ENCODE results near the gene FBLN1. TPM values are rescaled to one million over a fixed set of nuclear protein-coding genes. Genes with fewer than 3 reads are reported as not detected.
"Not testable (repeated sequence)": the region's sequence is repeated elsewhere in the genome, so short reads cannot be mapped to it uniquely, and the experiment has no call there.

Gene FBLN1
- total and polyA plus RNA-seq, 4 experiments from 2014 or later, result not detected

- no peak overlapping the region for H3K4me3 ChIP-seq (ENCODE audit: low read length in 2 of 2)
- Mint-ChIP-seq H3K27me3 (peaks cover 2 to 3% of the 10 kb centered on the region in 2 donors), H3K36me3 (no peaks in the 10 kb centered on the region), H3K4me3 (no peak overlapping the region), H3K9me3 (peaks cover 0 to 4% (median under 1%) of the 10 kb centered on the region in 8 donors), H3K27ac (no peak overlapping the region), H3K4me1 (peaks cover 0 to 5% (median 0%) of the 10 kb centered on the region in 4 donors)
- no peaks in the 10 kb centered on the region for H3K27me3 ChIP-seq (ENCODE audit: insufficient read depth, low read length)
- H3K9me3 ChIP-seq (ENCODE audit: control insufficient read depth in 1 of 2, low read length in 2 of 2), result no peaks in the 10 kb centered on the region
- ChIA-PET CTCF (ENCODE audit: partially characterized antibody) (no interaction called here), POLR2A (ENCODE audit: partially characterized antibody) (no interaction called here)
- no peak for DNase-seq
- H3K4me1 ChIP-seq (ENCODE audit: insufficient read depth, low read length), result no peaks in the 10 kb centered on the region
- intact Hi-C loops (cut with micrococcal nuclease), result no loop called here
- no peak overlapping the region for H3K27ac ChIP-seq (ENCODE audit: low read depth, low read length)
- H3K36me3 ChIP-seq (ENCODE audit: insufficient read depth, low read length), result no peaks in the 10 kb centered on the region
Observed at GRCh38 chr22:45620706-45621105, 118.0 kb downstream of the FBLN1 start.

GRCh38 chr22:45621836-45622600 is 119.3 kb downstream of the FBLN1 start:
- no peak for DNase-seq
- ChIA-PET CTCF (ENCODE audit: partially characterized antibody) (no interaction called here), POLR2A (ENCODE audit: partially characterized antibody) (no interaction called here)
- H3K27ac ChIP-seq (ENCODE audit: low read depth, low read length), result no peak overlapping the region
- Mint-ChIP-seq H3K27ac (no peak overlapping the region), H3K4me1 (peaks cover 0 to 5% (median 0%) of the 10 kb centered on the region in 4 donors), H3K27me3 (peaks cover 3 to 8% of the 10 kb centered on the region in 2 donors), H3K4me3 (no peak overlapping the region), H3K9me3 (peaks cover 0 to 3% (median 0%) of the 10 kb centered on the region in 8 donors), H3K36me3 (no peaks in the 10 kb centered on the region)
- no peaks in the 10 kb centered on the region for H3K27me3 ChIP-seq (ENCODE audit: insufficient read depth, low read length)
- H3K4me3 ChIP-seq (ENCODE audit: low read length in 2 of 2), result no peak overlapping the region
- H3K4me1 ChIP-seq (ENCODE audit: insufficient read depth, low read length), result no peaks in the 10 kb centered on the region
- no peaks in the 10 kb centered on the region for H3K36me3 ChIP-seq (ENCODE audit: insufficient read depth, low read length)
- intact Hi-C loops (cut with micrococcal nuclease), result no loop called here
- no peaks in the 10 kb centered on the region for H3K9me3 ChIP-seq (ENCODE audit: control insufficient read depth in 1 of 2, low read length in 2 of 2)

GRCh38 chr22:45623464-45624145 is 120.9 kb downstream of the FBLN1 start:
- H3K27me3 Mint-ChIP-seq; H3K9me3 ChIP-seq (ENCODE audit: control insufficient read depth in 1 of 2, low read length in 2 of 2); H3K27me3 ChIP-seq (ENCODE audit: insufficient read depth, low read length); H3K36me3 ChIP-seq (ENCODE audit: insufficient read depth, low read length); H3K4me1 Mint-ChIP-seq; DNase-seq; H3K4me1 ChIP-seq (ENCODE audit: insufficient read depth, low read length); intact Hi-C loops (cut with micrococcal nuclease); H3K36me3 Mint-ChIP-seq; CTCF ChIA-PET (ENCODE audit: partially characterized antibody); H3K4me3 Mint-ChIP-seq; POLR2A ChIA-PET (ENCODE audit: partially characterized antibody); H3K4me3 ChIP-seq (ENCODE audit: low read length in 2 of 2); H3K9me3 Mint-ChIP-seq; H3K27ac Mint-ChIP-seq; H3K27ac ChIP-seq (ENCODE audit: low read depth, low read length): not testable (repeated sequence)

- no peak for DNase-seq
Observed at GRCh38 chr22:45626198-45626651, 123.5 kb downstream of the FBLN1 start.

GRCh38 chr22:45627489-45628233 is 125.0 kb downstream of the FBLN1 start:
- H3K36me3 Mint-ChIP-seq, result no peaks in the 10 kb centered on the region
- no peaks in the 10 kb centered on the region for H3K4me1 Mint-ChIP-seq
- H3K27ac ChIP-seq (ENCODE audit: low read depth, low read length), result no peak overlapping the region
- no peak overlapping the region for H3K27ac Mint-ChIP-seq
- intact Hi-C loops (cut with micrococcal nuclease), result no loop called here
- POLR2A ChIA-PET (ENCODE audit: partially characterized antibody), result interaction anchor here (0.5 kb wide), 1 partner anchor 32 kb away, joined by 3 read pairs; no protein-coding TSS in a partner anchor
- no peaks in the 10 kb centered on the region for H3K4me1 ChIP-seq (ENCODE audit: insufficient read depth, low read length)
- no peaks in the 10 kb centered on the region for H3K9me3 ChIP-seq (ENCODE audit: control insufficient read depth in 1 of 2, low read length in 2 of 2)
- peaks cover 19 to 32% of the 10 kb centered on the region in 2 donors for H3K27me3 Mint-ChIP-seq
- no peak overlapping the region for H3K4me3 ChIP-seq (ENCODE audit: low read length in 2 of 2)
- no peaks in the 10 kb centered on the region for H3K36me3 ChIP-seq (ENCODE audit: insufficient read depth, low read length)
- DNase-seq, result no peak
- H3K4me3 Mint-ChIP-seq, result no peak overlapping the region
- CTCF ChIA-PET (ENCODE audit: partially characterized antibody), result no interaction called here
- no peaks in the 10 kb centered on the region for H3K9me3 Mint-ChIP-seq
- no peaks in the 10 kb centered on the region for H3K27me3 ChIP-seq (ENCODE audit: insufficient read depth, low read length)

More at GRCh38 chr22:45626198-45626651, 123.5 kb downstream of the FBLN1 start:
- ChIA-PET CTCF (ENCODE audit: partially characterized antibody) (no interaction called here), POLR2A (ENCODE audit: partially characterized antibody) (no interaction called here)
- no peak overlapping the region for H3K27ac Mint-ChIP-seq
- Histone ChIP-seq H3K27me3 (ENCODE audit: insufficient read depth, low read length) (no peaks in the 10 kb centered on the region), H3K4me1 (ENCODE audit: insufficient read depth, low read length) (no peaks in the 10 kb centered on the region), H3K9me3 (ENCODE audit: control insufficient read depth in 1 of 2, low read length in 2 of 2) (no peaks in the 10 kb centered on the region), H3K36me3 (ENCODE audit: insufficient read depth, low read length) (no peaks in the 10 kb centered on the region), H3K4me3 (ENCODE audit: low read length in 2 of 2) (no peak overlapping the region), H3K27ac (ENCODE audit: low read depth, low read length) (no peak overlapping the region)
- H3K27me3 Mint-ChIP-seq, result peaks cover 13 to 22% of the 10 kb centered on the region in 2 donors
- H3K9me3 Mint-ChIP-seq, result no peaks in the 10 kb centered on the region
- H3K36me3 Mint-ChIP-seq, result no peaks in the 10 kb centered on the region
- H3K4me3 Mint-ChIP-seq, result no peak overlapping the region
- H3K4me1 Mint-ChIP-seq, result no peaks in the 10 kb centered on the region
- intact Hi-C loops (cut with micrococcal nuclease), result no loop called here

- intact Hi-C loops (cut with micrococcal nuclease), result no loop called here
- H3K4me3 ChIP-seq (ENCODE audit: low read length in 2 of 2), result no peak overlapping the region
- Mint-ChIP-seq H3K4me1 (no peaks in the 10 kb centered on the region), H3K9me3 (no peaks in the 10 kb centered on the region), H3K4me3 (no peak overlapping the region), H3K36me3 (no peaks in the 10 kb centered on the region), H3K27ac (no peak overlapping the region), H3K27me3 (peaks cover 21 to 38% of the 10 kb centered on the region in 2 donors)
- no peaks in the 10 kb centered on the region for H3K36me3 ChIP-seq (ENCODE audit: insufficient read depth, low read length)
- CTCF ChIA-PET (ENCODE audit: partially characterized antibody), result no interaction called here
- no peaks in the 10 kb centered on the region for H3K4me1 ChIP-seq (ENCODE audit: insufficient read depth, low read length)
- POLR2A ChIA-PET (ENCODE audit: partially characterized antibody), result no interaction called here
- no peaks in the 10 kb centered on the region for H3K27me3 ChIP-seq (ENCODE audit: insufficient read depth, low read length)
- H3K27ac ChIP-seq (ENCODE audit: low read depth, low read length), result no peak overlapping the region
- H3K9me3 ChIP-seq (ENCODE audit: control insufficient read depth in 1 of 2, low read length in 2 of 2), result no peaks in the 10 kb centered on the region
- DNase-seq, result no peak
Observed at GRCh38 chr22:45628515-45628914, 125.8 kb downstream of the FBLN1 start.

GRCh38 chr22:45629469-45630089 is 126.9 kb downstream of the FBLN1 start:
- Histone ChIP-seq H3K27me3 (ENCODE audit: insufficient read depth, low read length) (no peaks in the 10 kb centered on the region), H3K9me3 (ENCODE audit: control insufficient read depth in 1 of 2, low read length in 2 of 2) (no peaks in the 10 kb centered on the region), H3K4me3 (ENCODE audit: low read length in 2 of 2) (no peak overlapping the region), H3K36me3 (ENCODE audit: insufficient read depth, low read length) (no peaks in the 10 kb centered on the region), H3K27ac (ENCODE audit: low read depth, low read length) (no peak overlapping the region), H3K4me1 (ENCODE audit: insufficient read depth, low read length) (no peaks in the 10 kb centered on the region)
- Mint-ChIP-seq H3K4me1 (no peaks in the 10 kb centered on the region), H3K27ac (no peak overlapping the region), H3K9me3 (no peaks in the 10 kb centered on the region), H3K4me3 (no peak overlapping the region), H3K36me3 (no peaks in the 10 kb centered on the region), H3K27me3 (peaks cover 25 to 39% of the 10 kb centered on the region in 2 donors)
- ChIA-PET CTCF (ENCODE audit: partially characterized antibody) (no interaction called here), POLR2A (ENCODE audit: partially characterized antibody) (no interaction called here)
- intact Hi-C loops (cut with micrococcal nuclease), result no loop called here
- DNase-seq, result no peak

All from CD4-positive, alpha-beta memory T cell (primary cell).